DND-41 (cell line): ENCODE measurements around the gene ERICH2.

Experiments used
- ATAC-seq: fragments of 200-7000 bp; cut with Tn5 transposase; 3 replicates; pipeline ENCODE4 v1.9.1; 2021; ENCODE audit warnings: low read depth; ENCODE audit not compliant: insufficient read depth
- DNase-seq: peaks from one replicate; pipeline ENCODE4 v3.0.0-alpha.2; 2020
- H2AFZ ChIP-seq: 2 replicates; pipeline ENCODE4 v1.6.0; 2012; ENCODE audit warnings: low read depth, low read length
- H3K27ac ChIP-seq: 2 replicates; pipeline ENCODE4 v1.5.1; 2012; ENCODE audit warnings: low read length, inconsistent platforms
- H3K27me3 ChIP-seq: fragments of 200-600 bp; sonication (generic); 2 replicates; pipeline ENCODE4 v1.6.0; 2012; ENCODE audit warnings: low read length, mild to moderate bottlenecking, inconsistent platforms; ENCODE audit not compliant: insufficient read depth, poor library complexity
- H3K36me3 ChIP-seq: 2 replicates; pipeline ENCODE4 v1.5.1; 2012; ENCODE audit warnings: low read length, inconsistent platforms; ENCODE audit not compliant: insufficient read depth
- H3K4me1 ChIP-seq: 2 replicates; pipeline ENCODE4 v1.5.1; 2012; ENCODE audit warnings: mild to moderate bottlenecking, low read length; ENCODE audit not compliant: insufficient read depth
- H3K4me2 ChIP-seq: 2 replicates; pipeline ENCODE4 v1.6.0; 2012; ENCODE audit warnings: mild to moderate bottlenecking, moderate library complexity, low read length, inconsistent platforms; ENCODE audit not compliant: insufficient read depth
- H3K4me3 ChIP-seq, 2 experiments: fragments of 200-600 bp in 1 of 2; shearing (Covaris generic) in 1 of 2; 2 replicates each; pipeline ENCODE4 v1.5.1; 2012 to 2016; ENCODE audit warnings: inconsistent platforms in 2 of 2, low read length in 2 of 2, mild to moderate bottlenecking in 2 of 2, low read depth in 1 of 2, moderate library complexity in 1 of 2
- H3K79me2 ChIP-seq: 2 replicates; pipeline ENCODE4 v1.6.0; 2012; ENCODE audit warnings: low read length, inconsistent platforms; ENCODE audit not compliant: insufficient read depth
- H3K9ac ChIP-seq: 2 replicates; pipeline ENCODE4 v1.6.0; 2012; ENCODE audit warnings: low read depth, mild to moderate bottlenecking, inconsistent platforms, low read length, moderate library complexity
- H3K9me3 ChIP-seq: 2 replicates; pipeline ENCODE4 v1.5.1; 2012; ENCODE audit warnings: low read length, moderate library complexity, mild to moderate bottlenecking, inconsistent platforms; ENCODE audit not compliant: insufficient read depth, severe bottlenecking
- H4K20me1 ChIP-seq: 2 replicates; pipeline ENCODE4 v1.6.0; 2012; ENCODE audit warnings: low read length; ENCODE audit not compliant: insufficient read depth
- EZH2 ChIP-seq: IDR thresholded peaks from 3 replicates; pipeline ENCODE4 v1.6.1; 2012; ENCODE audit warnings: borderline replicate concordance, low read depth, mild to moderate bottlenecking, moderate library complexity, low read length, inconsistent platforms; ENCODE audit not compliant: severe bottlenecking
- TF ChIP-seq, protein P1 (sequence below): IDR thresholded peaks from 2 replicates; pipeline ENCODE4 v1.5.1; 2012; ENCODE audit warnings: borderline replicate concordance, low read length, moderate library complexity, mild to moderate bottlenecking; ENCODE audit not compliant: poor library complexity, severe bottlenecking; ENCODE audit errors: extremely low read depth

Gene ERICH2

DNA sequence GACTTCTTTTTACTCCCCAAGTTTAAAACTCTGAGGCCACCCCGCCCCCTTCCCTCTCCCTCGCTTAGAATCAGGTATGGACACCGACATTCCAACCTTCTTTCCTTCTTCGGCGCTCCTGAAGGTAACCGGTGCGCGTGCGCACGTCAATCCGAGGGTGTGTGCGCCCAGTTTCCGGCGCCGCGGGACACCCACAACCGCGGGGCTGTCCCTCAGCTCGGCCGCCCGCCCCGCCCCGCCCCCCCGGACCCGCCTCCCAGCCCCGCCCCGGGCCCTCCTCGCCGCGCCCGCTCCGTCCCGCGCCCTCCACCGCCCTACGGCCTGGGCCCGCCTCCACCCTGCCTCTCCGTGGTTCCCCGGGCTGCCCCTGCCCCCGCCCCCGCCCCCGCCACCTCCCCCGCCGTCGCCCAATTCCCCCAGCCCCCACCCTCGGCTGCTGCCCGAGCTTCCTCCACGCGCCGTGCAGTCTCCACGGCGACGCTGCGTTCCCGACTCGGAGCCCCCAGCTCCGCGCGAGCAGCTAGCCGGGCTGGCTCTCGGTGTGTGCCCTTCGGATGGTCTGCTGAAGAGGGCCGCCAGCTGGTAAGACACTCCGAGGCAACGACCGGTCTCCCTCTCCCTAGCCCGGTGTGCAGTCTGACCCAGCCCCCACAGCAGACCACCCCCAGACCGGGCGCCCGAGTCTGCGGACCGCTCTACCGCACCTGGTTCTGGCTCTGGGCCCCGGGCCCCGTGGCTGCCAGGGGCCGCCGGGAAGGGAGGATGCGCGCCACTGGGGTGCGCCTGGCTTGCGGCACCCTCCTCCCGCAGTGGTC lies 635 bp downstream of the ERICH2 start:
- H3K36me3 ChIP-seq, result no peaks in the 10 kb centered on the region
- no peaks in the 10 kb centered on the region for H4K20me1 ChIP-seq
- H3K9ac ChIP-seq, result no peak overlapping the region
- no peak for DNase-seq
- no peak overlapping the region for H3K4me2 ChIP-seq
- H3K27ac ChIP-seq, result no peak overlapping the region
- H3K4me3 ChIP-seq, result no peak overlapping the region
- TF ChIP-seq EZH2, result no peak
- TF ChIP-seq, protein P1, sequence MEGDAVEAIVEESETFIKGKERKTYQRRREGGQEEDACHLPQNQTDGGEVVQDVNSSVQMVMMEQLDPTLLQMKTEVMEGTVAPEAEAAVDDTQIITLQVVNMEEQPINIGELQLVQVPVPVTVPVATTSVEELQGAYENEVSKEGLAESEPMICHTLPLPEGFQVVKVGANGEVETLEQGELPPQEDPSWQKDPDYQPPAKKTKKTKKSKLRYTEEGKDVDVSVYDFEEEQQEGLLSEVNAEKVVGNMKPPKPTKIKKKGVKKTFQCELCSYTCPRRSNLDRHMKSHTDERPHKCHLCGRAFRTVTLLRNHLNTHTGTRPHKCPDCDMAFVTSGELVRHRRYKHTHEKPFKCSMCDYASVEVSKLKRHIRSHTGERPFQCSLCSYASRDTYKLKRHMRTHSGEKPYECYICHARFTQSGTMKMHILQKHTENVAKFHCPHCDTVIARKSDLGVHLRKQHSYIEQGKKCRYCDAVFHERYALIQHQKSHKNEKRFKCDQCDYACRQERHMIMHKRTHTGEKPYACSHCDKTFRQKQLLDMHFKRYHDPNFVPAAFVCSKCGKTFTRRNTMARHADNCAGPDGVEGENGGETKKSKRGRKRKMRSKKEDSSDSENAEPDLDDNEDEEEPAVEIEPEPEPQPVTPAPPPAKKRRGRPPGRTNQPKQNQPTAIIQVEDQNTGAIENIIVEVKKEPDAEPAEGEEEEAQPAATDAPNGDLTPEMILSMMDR, result no peak
- no peaks in the 10 kb centered on the region for H3K79me2 ChIP-seq
- no peak for ATAC-seq
- H3K9me3 ChIP-seq, result no peaks in the 10 kb centered on the region
- peaks cover 6% of the 10 kb centered on the region for H3K27me3 ChIP-seq
- H3K4me1 ChIP-seq, result no peaks in the 10 kb centered on the region
- H2AFZ ChIP-seq, result no peak overlapping the region

DNA sequence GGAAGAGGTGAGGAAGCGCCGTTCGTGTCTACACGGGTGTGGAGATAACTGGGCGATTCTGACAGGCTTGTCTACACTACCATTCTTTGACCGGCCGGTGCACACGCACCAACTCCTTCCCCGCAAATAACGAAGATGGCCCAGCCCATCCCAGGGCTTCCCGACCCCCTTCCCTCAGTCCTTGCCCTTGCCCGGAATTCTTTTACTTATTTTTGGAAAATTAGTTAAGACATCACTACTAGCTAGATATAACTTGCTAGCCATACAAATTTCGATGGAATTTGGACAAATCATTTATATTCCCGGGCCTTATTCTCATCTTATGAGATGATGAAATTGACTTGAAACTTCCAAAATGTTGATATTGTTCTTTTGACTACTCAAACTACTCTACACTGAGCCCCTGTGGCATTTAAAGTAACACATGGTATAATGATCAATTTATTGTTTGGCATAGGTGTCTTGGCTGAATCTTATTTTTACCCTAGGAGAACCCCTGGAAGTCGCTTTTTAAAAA lies 1.3 kb downstream of the ERICH2 start:
- Histone ChIP-seq H3K9ac (no peak overlapping the region), H3K9me3 (no peaks in the 10 kb centered on the region), H3K27ac (no peak overlapping the region), H3K4me2 (no peak overlapping the region), H4K20me1 (no peaks in the 10 kb centered on the region), H3K4me1 (no peaks in the 10 kb centered on the region), H3K36me3 (no peaks in the 10 kb centered on the region), H2AFZ (no peak overlapping the region), H3K27me3 (peaks cover 6% of the 10 kb centered on the region), H3K79me2 (no peaks in the 10 kb centered on the region), H3K4me3 (no peak overlapping the region)
- ATAC-seq (no peak), DNase-seq (no peak)
- TF ChIP-seq, protein P1, result no peak
- TF ChIP-seq EZH2, result no peak

DNA sequence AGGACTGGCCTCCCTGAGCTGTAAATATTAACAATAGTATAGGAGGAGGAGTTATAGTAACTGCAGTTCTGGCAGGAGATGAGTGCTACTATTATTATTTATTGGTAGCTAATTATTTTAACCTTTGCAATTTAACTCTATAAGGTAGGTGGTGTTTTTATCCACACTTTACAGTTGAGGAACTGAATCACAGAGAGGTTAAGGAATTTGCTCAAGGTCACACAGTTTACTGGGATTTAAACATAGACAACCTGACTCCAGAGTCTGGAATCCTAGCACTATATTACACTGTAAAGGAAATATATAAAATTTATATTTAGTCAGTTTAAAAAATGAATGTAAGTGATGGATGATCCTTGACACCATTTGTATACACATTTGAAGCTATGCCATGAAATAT lies 2.1 kb downstream of the ERICH2 start:
- H4K20me1 ChIP-seq, result no peaks in the 10 kb centered on the region
- no peak for TF ChIP-seq EZH2
- TF ChIP-seq, protein P1, result no peak
- ATAC-seq (no peak), DNase-seq (no peak)
- no peak overlapping the region for H3K4me2 ChIP-seq
- H3K9me3 ChIP-seq, result no peaks in the 10 kb centered on the region
- no peaks in the 10 kb centered on the region for H3K36me3 ChIP-seq
- no peak overlapping the region for H3K27ac ChIP-seq
- H3K4me3 ChIP-seq, result no peak overlapping the region
- H3K27me3 ChIP-seq, result peaks cover 6% of the 10 kb centered on the region
- no peak overlapping the region for H2AFZ ChIP-seq
- no peaks in the 10 kb centered on the region for H3K79me2 ChIP-seq
- no peak overlapping the region for H3K9ac ChIP-seq
- no peaks in the 10 kb centered on the region for H3K4me1 ChIP-seq
